PC-3 (cell line): ENCODE results near the gene CD160. TPM values are rescaled to one million over a fixed set of nuclear protein-coding genes. Genes with fewer than 3 reads are reported as not detected.
"Not testable (repeated sequence)": the region's sequence is repeated elsewhere in the genome, so short reads cannot be mapped to it uniquely, and the experiment has no call there.

Experiments
- ATAC-seq: fragments of 200-7000 bp; cut with Tn5 transposase; 2 replicates; pipeline ENCODE4 v1.9.1; 2020; ENCODE audit warnings: mild to moderate bottlenecking, moderate library complexity
- BruUV-seq: library from RNA; stranded (reverse); fragments of 400-500 nt; replicated peaks from 2 replicates; lab custom pipeline; 2021; lab: Mats Ljungman, UMichigan
- CTCF ChIA-PET: fragments of 300-600 bp; sonication (Branson Sonifier 250); formaldehyde crosslinking; loops from one replicate; lab custom pipeline; 2022; ENCODE audit warnings: antibody characterized with exemption; lab: Charles Lee
- POLR2A ChIA-PET: fragments of 300-600 bp; sonication (Branson Sonifier 250); formaldehyde crosslinking; loops from one replicate; lab custom pipeline; 2022; ENCODE audit warnings: antibody characterized with exemption; ENCODE audit not compliant: unreplicated experiment; lab: Charles Lee
- DNase-seq: peaks from one replicate; pipeline ENCODE4 v3.0.0-alpha.2; 2015
- H2AFZ ChIP-seq: fragments of 300-600 bp; sonication (generic); 2 replicates; pipeline ENCODE4 v1.6.0; 2016; ENCODE audit warnings: antibody characterized with exemption, low read length
- H3F3A ChIP-seq: fragments of 300-600 bp; sonication (generic); one replicate; pipeline ENCODE4 v1.6.0; 2017; ENCODE audit warnings: antibody characterized with exemption, low read length, control low read depth, mild to moderate bottlenecking; ENCODE audit not compliant: unreplicated experiment
- H3K27ac ChIP-seq: fragments of 300-600 bp; sonication (generic); 2 replicates; pipeline ENCODE4 v1.5.1; 2016; ENCODE audit warnings: mild to moderate bottlenecking, low read length
- H3K27me3 ChIP-seq: fragments of 300-600 bp; sonication (generic); 2 replicates; pipeline ENCODE4 v1.6.1; 2016; ENCODE audit warnings: low read length, mixed read lengths
- H3K36me3 ChIP-seq: fragments of 300-600 bp; sonication (generic); 2 replicates; pipeline ENCODE4 v1.6.1; 2016; ENCODE audit warnings: low read depth, mixed run types, low read length, mixed read lengths
- H3K4me1 ChIP-seq: fragments of 300-600 bp; sonication (generic); 2 replicates; pipeline ENCODE4 v1.5.1; 2016; ENCODE audit warnings: low read length; ENCODE audit not compliant: insufficient read depth
- H3K4me2 ChIP-seq: fragments of 300-600 bp; sonication (generic); 2 replicates; pipeline ENCODE4 v1.6.0; 2016; ENCODE audit warnings: low read length
- H3K4me3 ChIP-seq: fragments of 300-600 bp; sonication (generic); 2 replicates; pipeline ENCODE4 v1.5.1; 2016; ENCODE audit warnings: mild to moderate bottlenecking, low read length, mixed read lengths
- H3K79me2 ChIP-seq: fragments of 300-600 bp; sonication (generic); 2 replicates; pipeline ENCODE4 v1.6.1; 2017; ENCODE audit warnings: low read length, mixed read lengths
- H3K9ac ChIP-seq: fragments of 300-600 bp; sonication (generic); 2 replicates; pipeline ENCODE4 v1.6.0; 2016; ENCODE audit warnings: mild to moderate bottlenecking, low read length
- H3K9me2 ChIP-seq: fragments of 300-600 bp; sonication (generic); replicated peaks from 2 replicates; pipeline ENCODE4 v1.6.1; 2016; ENCODE audit warnings: mixed run types, low read length, mixed read lengths
- H3K9me3 ChIP-seq: fragments of 300-600 bp; sonication (generic); 2 replicates; pipeline ENCODE4 v1.6.1; 2016; ENCODE audit warnings: low read length, mixed read lengths
- H4K20me1 ChIP-seq: fragments of 300-600 bp; sonication (generic); 2 replicates; pipeline ENCODE4 v1.6.1; 2016; ENCODE audit warnings: low read length, mixed read lengths
- EZH2 ChIP-seq: fragments of 300-600 bp; sonication (generic); IDR thresholded peaks from one replicate; pipeline ENCODE4 v1.6.1; 2017; ENCODE audit warnings: antibody characterized with exemption, mild to moderate bottlenecking, low read length; ENCODE audit not compliant: unreplicated experiment
- EZH2phosphoT487 ChIP-seq: fragments of 300-600 bp; sonication (generic); IDR thresholded peaks from 2 replicates; pipeline ENCODE4 v1.6.1; 2018; ENCODE audit warnings: mild to moderate bottlenecking, antibody characterized with exemption, low read length, borderline replicate concordance
- intact Hi-C: fragments of 100-400 bp; cut with micrococcal nuclease; formaldehyde crosslinking; loops from 2 replicates; pipeline ENCODE4 v1.9.0; 2023
- total RNA-seq: library from RNA; depleted of rRNA; stranded (reverse); fragments of >200 nt; gene quantifications from 2 replicates; pipeline ENCODE4 v1.2.3, GENCODE V29; 2014
- TF ChIP-seq, protein P1 (sequence below): fragments of 300-600 bp; sonication (generic); conservative IDR thresholded peaks from 2 replicates; pipeline ENCODE4 v1.5.1; 2017; ENCODE audit warnings: antibody characterized with exemption, low read depth, mild to moderate bottlenecking, low read length

CD160 gene
- total RNA-seq, 1 experiment from 2014 or later: not detected

- H3F3A ChIP-seq: no peaks in the 10 kb centered on the region
- H4K20me1 ChIP-seq: no peaks in the 10 kb centered on the region
- BruUV-seq: no TSS peak
- intact Hi-C loops: no loop called here
- peaks cover 12% of the 10 kb centered on the region for H3K4me1 ChIP-seq
- no peaks in the 10 kb centered on the region for H3K9me3 ChIP-seq
- ATAC-seq: no peak
- no peak overlapping the region for H3K9ac ChIP-seq
- H3K9me2 ChIP-seq: no peaks in the 10 kb centered on the region
- H3K79me2 ChIP-seq: no peaks in the 10 kb centered on the region
- H3K36me3 ChIP-seq: no peaks in the 10 kb centered on the region
- ChIA-PET CTCF (no interaction called here), POLR2A (no interaction called here)
- no peaks in the 10 kb centered on the region for H3K27me3 ChIP-seq
- TF ChIP-seq, protein P1, sequence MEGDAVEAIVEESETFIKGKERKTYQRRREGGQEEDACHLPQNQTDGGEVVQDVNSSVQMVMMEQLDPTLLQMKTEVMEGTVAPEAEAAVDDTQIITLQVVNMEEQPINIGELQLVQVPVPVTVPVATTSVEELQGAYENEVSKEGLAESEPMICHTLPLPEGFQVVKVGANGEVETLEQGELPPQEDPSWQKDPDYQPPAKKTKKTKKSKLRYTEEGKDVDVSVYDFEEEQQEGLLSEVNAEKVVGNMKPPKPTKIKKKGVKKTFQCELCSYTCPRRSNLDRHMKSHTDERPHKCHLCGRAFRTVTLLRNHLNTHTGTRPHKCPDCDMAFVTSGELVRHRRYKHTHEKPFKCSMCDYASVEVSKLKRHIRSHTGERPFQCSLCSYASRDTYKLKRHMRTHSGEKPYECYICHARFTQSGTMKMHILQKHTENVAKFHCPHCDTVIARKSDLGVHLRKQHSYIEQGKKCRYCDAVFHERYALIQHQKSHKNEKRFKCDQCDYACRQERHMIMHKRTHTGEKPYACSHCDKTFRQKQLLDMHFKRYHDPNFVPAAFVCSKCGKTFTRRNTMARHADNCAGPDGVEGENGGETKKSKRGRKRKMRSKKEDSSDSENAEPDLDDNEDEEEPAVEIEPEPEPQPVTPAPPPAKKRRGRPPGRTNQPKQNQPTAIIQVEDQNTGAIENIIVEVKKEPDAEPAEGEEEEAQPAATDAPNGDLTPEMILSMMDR: no peak
- TF ChIP-seq EZH2: no peak
- TF ChIP-seq EZH2phosphoT487: no peak
- no peak overlapping the region for H2AFZ ChIP-seq
- H3K4me3 ChIP-seq: no peak overlapping the region
- no peak for DNase-seq
- H3K4me2 ChIP-seq: no peak overlapping the region
- H3K27ac ChIP-seq: no peak overlapping the region
Observed at GRCh38 chr1:145717833-145718232, 1.5 kb upstream of the CD160 start.

GRCh38 chr1:145718465-145718864 is 834 bp upstream of the CD160 start:
- H3K36me3 ChIP-seq, H3K9me2 ChIP-seq, DNase-seq, POLR2A ChIA-PET, H3K9me3 ChIP-seq, H3K79me2 ChIP-seq, ATAC-seq, H3K4me2 ChIP-seq, H3K27ac ChIP-seq, intact Hi-C loops, H3K9ac ChIP-seq, H3K27me3 ChIP-seq, H4K20me1 ChIP-seq, CTCF ChIA-PET, BruUV-seq, H3K4me3 ChIP-seq, H3F3A ChIP-seq, H2AFZ ChIP-seq: not testable (repeated sequence)
- H3K4me1 ChIP-seq: peaks cover 12% of the 10 kb centered on the region

- H3K36me3 ChIP-seq: no peaks in the 10 kb centered on the region
- H3K9me3 ChIP-seq: no peaks in the 10 kb centered on the region
- H3K79me2 ChIP-seq: no peaks in the 10 kb centered on the region
- H3F3A ChIP-seq: no peaks in the 10 kb centered on the region
- peak overlapping the region; percentile 83 for H3K4me2 ChIP-seq
- H3K27ac ChIP-seq: peak overlapping the region; percentile 72
- H3K27me3 ChIP-seq: no peaks in the 10 kb centered on the region
- intact Hi-C loops: loop anchor here (2.0 to 10.0 kb wide), 2 partner anchors 14 to 294 kb away; partner anchors contain the start of gene PDZK1
- H3K9ac ChIP-seq: peak overlapping the region; percentile 65
- BruUV-seq: no TSS peak
- TF ChIP-seq EZH2phosphoT487: no peak
- TF ChIP-seq EZH2: no peak
- TF ChIP-seq, protein P1: no peak
- peak overlapping the region; percentile 87 for H2AFZ ChIP-seq
- no peaks in the 10 kb centered on the region for H4K20me1 ChIP-seq
- H3K4me3 ChIP-seq: peak overlapping the region; percentile 53
- H3K9me2 ChIP-seq: no peaks in the 10 kb centered on the region
- ChIA-PET POLR2A (interaction anchor here (0.5 to 0.6 kb wide), 3 partner anchors 15 to 207 kb away, joined by 3 to 11 read pairs (median 6); partner anchors contain the start of genes POLR3C, RBM8A and RNF115), CTCF (interaction anchor here (0.6 to 1.1 kb wide), 3 partner anchors 14 to 171 kb away, joined by 4 to 5 read pairs (median 4); no protein-coding TSS in a partner anchor)
- ATAC-seq (peak; percentile 77), DNase-seq (peak; percentile 94)
- peaks cover 12% of the 10 kb centered on the region for H3K4me1 ChIP-seq
Observed at GRCh38 chr1:145720556-145720877, 1.2 kb downstream of the CD160 start.
